Fibroblast of lung (primary cell): Measurements from ENCODE around the gene COL19A1.

Experiments
- CTCF ChIP-seq, 2 donors: IDR thresholded peaks in 1 of 2; conservative IDR thresholded peaks in 1 of 2; 1 replicate in 1 of 2; 2 replicates in 1 of 2; pipeline ENCODE4 v1.5.1; 2011 to 2012; ENCODE audit warnings: low read length in 2 of 2, control low read depth in 1 of 2, inconsistent platforms in 1 of 2, low read depth in 1 of 2, mild to moderate bottlenecking in 1 of 2
- EZH2 ChIP-seq: IDR thresholded peaks from 2 replicates; pipeline ENCODE4 v1.5.1; 2012; ENCODE audit warnings: low read length, control low read depth, mild to moderate bottlenecking; ENCODE audit errors: missing control alignments

GRCh38 chr6:69917834-69918233, 51.5 kb downstream of the COL19A1 start:
- TF ChIP-seq CTCF (conservative IDR thresholded peaks at IDR 0.05 in 1 of 2, IDR thresholded peaks at IDR 0.05 in 1 of 2; ENCODE audit: low read depth in 1 of 2, low read length in 2 of 2) (no peak), EZH2 (no peak)
